Amniotic stem cell (primary cell): Measurements from ENCODE around the gene PDZK1IP1.

Experiments used
- DNase-seq: peaks from one replicate; lab custom pipeline; 2025; lab: John Stamatoyannopoulos, UW

Gene PDZK1IP1

GRCh38 chr1:47189844-47190508, at the start of gene PDZK1IP1:
TSS of gene PDZK1IP1 (minus strand) at chr1:47190036. CDS start at chr1:47189932, 104 bp downstream.
- DNase-seq, result no peak

- no peak for DNase-seq
Observed at GRCh38 chr1:47238935-47239592, 49.2 kb upstream of the PDZK1IP1 start.

GRCh38 chr1:47235806-47236205, 46.0 kb upstream of the PDZK1IP1 start:
- no peak for DNase-seq

GRCh38 chr1:47235241-47235681, 45.4 kb upstream of the PDZK1IP1 start:
- no peak for DNase-seq

GRCh38 chr1:47233186-47233585, 43.4 kb upstream of the PDZK1IP1 start:
- no peak for DNase-seq

- no peak for DNase-seq
Observed at GRCh38 chr1:47232187-47232874, 42.5 kb upstream of the PDZK1IP1 start, which contains the start of gene TAL1. TSS of gene TAL1 (minus strand) at chr1:47232225. CDS start at chr1:47225888, 6,337 bp downstream.

- DNase-seq, result no peak
Observed at GRCh38 chr1:47231301-47232186, 41.7 kb upstream of the PDZK1IP1 start.

GRCh38 chr1:47230692-47231300, 41.0 kb upstream of the PDZK1IP1 start:
- no peak for DNase-seq

- no peak for DNase-seq
Observed at GRCh38 chr1:47229886-47230691, 40.3 kb upstream of the PDZK1IP1 start.

GRCh38 chr1:47229031-47229885, 39.4 kb upstream of the PDZK1IP1 start:
- DNase-seq, result no peak

- DNase-seq, result no peak
Observed at GRCh38 chr1:47228644-47229030, 38.8 kb upstream of the PDZK1IP1 start.

GRCh38 chr1:47227341-47228232, 37.8 kb upstream of the PDZK1IP1 start:
- DNase-seq, result no peak

- DNase-seq, result no peak
Observed at GRCh38 chr1:47226839-47227215, 37.0 kb upstream of the PDZK1IP1 start.

GRCh38 chr1:47226121-47226838, 36.4 kb upstream of the PDZK1IP1 start:
- no peak for DNase-seq

- no peak for DNase-seq
Observed at GRCh38 chr1:47225430-47226100, 35.7 kb upstream of the PDZK1IP1 start.

- no peak for DNase-seq
Observed at GRCh38 chr1:47224676-47225399, 35.0 kb upstream of the PDZK1IP1 start.
